Astrocyte (in vitro differentiated cells and primary cell): ENCODE data around the gene IL17C. TPM values are rescaled to one million over a fixed set of nuclear protein-coding genes. Genes with fewer than 3 reads are reported as not detected.

ENCODE experiments used
- DNase-seq: peaks from one replicate; pipeline ENCODE4 v3.0.0-alpha.2; 2010; ENCODE audit warnings: low read depth
- FAIRE-seq: peaks from 2 replicates; lab custom pipeline; 2011; peaks lifted over from hg19 to GRCh38; lab: Jason Lieb, UNC
- H2AFZ ChIP-seq: 2 replicates; pipeline ENCODE4 v1.6.0; 2012; ENCODE audit warnings: low read depth, low read length, inconsistent platforms
- H3K27ac ChIP-seq: 2 replicates; pipeline ENCODE4 v1.5.1; 2011; ENCODE audit warnings: low read depth, low read length, inconsistent platforms
- H3K27me3 ChIP-seq: 2 replicates; pipeline ENCODE4 v1.6.0; 2011; ENCODE audit warnings: low read length, inconsistent platforms; ENCODE audit not compliant: insufficient read depth
- H3K36me3 ChIP-seq: 2 replicates; pipeline ENCODE4 v1.5.1; 2011; ENCODE audit warnings: low read length, inconsistent platforms; ENCODE audit not compliant: insufficient read depth
- H3K4me1 ChIP-seq: 2 replicates; pipeline ENCODE4 v1.5.1; 2011; ENCODE audit warnings: low read length, inconsistent platforms; ENCODE audit not compliant: insufficient read depth
- H3K4me2 ChIP-seq: 2 replicates; pipeline ENCODE4 v1.6.0; 2012; ENCODE audit warnings: low read length, inconsistent platforms
- H3K4me3 ChIP-seq: 2 replicates; pipeline ENCODE4 v1.5.1; 2011; ENCODE audit warnings: low read depth, mild to moderate bottlenecking, low read length, inconsistent platforms; ENCODE audit not compliant: insufficient read depth
- H3K79me2 ChIP-seq: 2 replicates; pipeline ENCODE4 v1.6.0; 2012; ENCODE audit warnings: mild to moderate bottlenecking, low read length, inconsistent platforms; ENCODE audit not compliant: insufficient read depth
- H3K9ac ChIP-seq: 2 replicates; pipeline ENCODE4 v1.6.0; 2012; ENCODE audit warnings: mild to moderate bottlenecking, low read length, inconsistent platforms
- H3K9me3 ChIP-seq: 2 replicates; pipeline ENCODE4 v1.5.1; 2012; ENCODE audit warnings: low read depth, mild to moderate bottlenecking, low read length, inconsistent platforms; ENCODE audit not compliant: insufficient read depth
- H4K20me1 ChIP-seq: 2 replicates; pipeline ENCODE4 v1.6.0; 2012; ENCODE audit warnings: low read length, inconsistent platforms; ENCODE audit not compliant: insufficient read depth
- H3K27ac Mint-ChIP-seq: one replicate; pipeline ENCODE4 v1.8.0; 2021; ENCODE audit warnings: mild to moderate bottlenecking, mixed read lengths; ENCODE audit not compliant: unreplicated experiment
- H3K27me3 Mint-ChIP-seq: one replicate; pipeline ENCODE4 v1.8.0; 2021; ENCODE audit warnings: low read depth, mixed read lengths; ENCODE audit not compliant: unreplicated experiment
- H3K36me3 Mint-ChIP-seq: one replicate; pipeline ENCODE4 v1.8.0; 2021; ENCODE audit warnings: low read depth, mixed read lengths; ENCODE audit not compliant: unreplicated experiment
- H3K4me1 Mint-ChIP-seq: one replicate; pipeline ENCODE4 v1.8.0; 2021; ENCODE audit warnings: low read depth, mixed read lengths; ENCODE audit not compliant: unreplicated experiment
- H3K4me3 Mint-ChIP-seq: one replicate; pipeline ENCODE4 v1.8.0; 2021; ENCODE audit warnings: mild to moderate bottlenecking, moderate library complexity, mixed read lengths; ENCODE audit not compliant: unreplicated experiment
- H3K9me3 Mint-ChIP-seq: one replicate; pipeline ENCODE4 v1.8.0; 2021; ENCODE audit warnings: mild to moderate bottlenecking, mixed read lengths; ENCODE audit not compliant: unreplicated experiment
- EZH2 ChIP-seq: IDR thresholded peaks from 2 replicates; pipeline ENCODE4 v1.6.1; 2012; ENCODE audit warnings: mild to moderate bottlenecking, low read length, inconsistent platforms; ENCODE audit not compliant: insufficient read depth
- total RNA-seq: library from RNA; stranded (reverse); gene quantifications from 2 replicates; pipeline ENCODE4 v1.2.1, GENCODE V29; 2021
- TF ChIP-seq, protein P1 (sequence below): IDR thresholded peaks from 2 replicates; pipeline ENCODE4 v1.5.1; 2011; ENCODE audit warnings: low read depth, mild to moderate bottlenecking, inconsistent platforms, low read length, moderate library complexity; ENCODE audit not compliant: insufficient read depth

Gene IL17C
- total RNA-seq, 1 donor from 2014 or later: 0.36 TPM

DNA sequence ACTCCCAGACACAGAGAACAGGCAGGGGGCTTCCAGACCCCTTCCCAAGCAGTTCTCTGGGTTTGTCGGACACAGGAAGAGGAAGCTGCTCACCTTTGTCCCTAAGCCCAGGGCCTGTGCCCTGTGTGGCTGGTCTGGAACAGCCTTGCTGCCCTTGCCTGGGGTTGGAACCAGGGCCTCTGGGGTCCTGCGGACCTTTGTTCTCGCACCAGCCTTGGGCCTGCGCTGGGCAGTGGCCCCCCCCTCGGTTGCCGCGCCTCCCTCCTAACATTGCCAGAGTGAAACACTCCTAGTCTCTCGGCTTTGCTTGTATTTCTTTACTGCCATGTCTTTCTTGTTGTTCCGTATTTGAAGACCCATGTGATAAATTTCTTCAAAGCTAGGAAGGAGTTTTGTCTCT lies 8.5 kb upstream of the IL17C start:
- Histone ChIP-seq H3K9ac (no peak overlapping the region), H2AFZ (no peak overlapping the region), H3K4me3 (no peak overlapping the region), H3K27me3 (no peaks in the 10 kb centered on the region), H3K36me3 (peaks cover 7% of the 10 kb centered on the region), H3K9me3 (no peaks in the 10 kb centered on the region), H3K4me2 (no peak overlapping the region), H3K27ac (no peak overlapping the region), H3K79me2 (no peaks in the 10 kb centered on the region), H3K4me1 (peaks cover 8% of the 10 kb centered on the region), H4K20me1 (peaks cover 12% of the 10 kb centered on the region)
- FAIRE-seq: no peak
- peaks cover 3% of the 10 kb centered on the region for H3K36me3 Mint-ChIP-seq
- DNase-seq: no peak
- H3K27ac Mint-ChIP-seq: no peak overlapping the region
- H3K27me3 Mint-ChIP-seq: no peaks in the 10 kb centered on the region
- no peak for TF ChIP-seq EZH2
- TF ChIP-seq, protein P1, sequence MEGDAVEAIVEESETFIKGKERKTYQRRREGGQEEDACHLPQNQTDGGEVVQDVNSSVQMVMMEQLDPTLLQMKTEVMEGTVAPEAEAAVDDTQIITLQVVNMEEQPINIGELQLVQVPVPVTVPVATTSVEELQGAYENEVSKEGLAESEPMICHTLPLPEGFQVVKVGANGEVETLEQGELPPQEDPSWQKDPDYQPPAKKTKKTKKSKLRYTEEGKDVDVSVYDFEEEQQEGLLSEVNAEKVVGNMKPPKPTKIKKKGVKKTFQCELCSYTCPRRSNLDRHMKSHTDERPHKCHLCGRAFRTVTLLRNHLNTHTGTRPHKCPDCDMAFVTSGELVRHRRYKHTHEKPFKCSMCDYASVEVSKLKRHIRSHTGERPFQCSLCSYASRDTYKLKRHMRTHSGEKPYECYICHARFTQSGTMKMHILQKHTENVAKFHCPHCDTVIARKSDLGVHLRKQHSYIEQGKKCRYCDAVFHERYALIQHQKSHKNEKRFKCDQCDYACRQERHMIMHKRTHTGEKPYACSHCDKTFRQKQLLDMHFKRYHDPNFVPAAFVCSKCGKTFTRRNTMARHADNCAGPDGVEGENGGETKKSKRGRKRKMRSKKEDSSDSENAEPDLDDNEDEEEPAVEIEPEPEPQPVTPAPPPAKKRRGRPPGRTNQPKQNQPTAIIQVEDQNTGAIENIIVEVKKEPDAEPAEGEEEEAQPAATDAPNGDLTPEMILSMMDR: no peak
- no peak overlapping the region for H3K4me3 Mint-ChIP-seq
- H3K4me1 Mint-ChIP-seq: peaks cover 3% of the 10 kb centered on the region
- H3K9me3 Mint-ChIP-seq: no peaks in the 10 kb centered on the region

DNA sequence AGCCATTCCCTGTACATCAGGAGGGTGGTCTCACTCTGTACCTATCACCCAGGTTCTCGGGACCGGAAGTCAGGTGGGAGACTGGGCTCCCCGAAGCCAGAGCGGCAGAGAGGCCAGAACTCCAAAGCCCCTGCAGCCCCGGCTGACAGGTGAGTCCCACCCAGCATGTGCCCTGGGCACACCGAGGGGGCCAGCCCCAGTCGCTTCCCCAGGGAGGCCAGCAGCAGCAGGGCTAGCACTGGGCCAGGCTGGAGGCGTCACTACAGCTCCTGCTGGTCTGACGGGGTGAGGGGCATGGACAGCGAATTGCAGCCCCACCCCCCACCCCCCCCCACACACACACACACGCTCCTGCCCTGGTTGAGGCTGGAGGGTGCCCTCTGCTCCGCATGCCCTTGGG lies 7.9 kb upstream of the IL17C start:
- no peak for DNase-seq

DNA sequence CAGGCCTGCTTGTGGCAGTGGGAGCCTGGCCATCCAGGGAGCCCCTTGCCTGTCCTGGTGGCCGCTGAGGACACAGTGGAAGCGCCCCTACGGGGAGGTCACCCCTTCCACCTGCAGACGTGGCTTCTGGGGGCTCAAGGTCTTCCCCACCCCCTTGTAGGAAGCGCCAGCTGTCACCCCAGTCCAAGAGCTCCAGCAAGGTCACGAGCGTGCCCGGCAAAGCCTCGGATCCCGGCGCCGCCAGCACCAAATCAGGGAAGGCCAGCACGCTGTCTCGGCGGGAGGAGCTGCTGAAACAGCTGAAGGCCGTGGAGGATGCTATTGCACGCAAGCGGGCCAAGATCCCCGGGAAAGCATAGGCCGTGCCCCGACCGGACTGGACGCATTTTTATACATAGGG lies 7.4 kb upstream of the IL17C start:
- FAIRE-seq (no peak), DNase-seq (no peak)
- peaks cover 3% of the 10 kb centered on the region for H3K36me3 Mint-ChIP-seq
- Histone ChIP-seq H3K36me3 (peaks cover 7% of the 10 kb centered on the region), H3K4me3 (no peak overlapping the region), H2AFZ (no peak overlapping the region), H3K4me2 (no peak overlapping the region), H3K27me3 (no peaks in the 10 kb centered on the region), H3K79me2 (no peaks in the 10 kb centered on the region), H3K27ac (no peak overlapping the region), H3K9ac (no peak overlapping the region), H3K4me1 (peaks cover 14% of the 10 kb centered on the region), H3K9me3 (no peaks in the 10 kb centered on the region), H4K20me1 (peaks cover 16% of the 10 kb centered on the region)
- H3K9me3 Mint-ChIP-seq: no peaks in the 10 kb centered on the region
- no peak overlapping the region for H3K4me3 Mint-ChIP-seq
- TF ChIP-seq, protein P1: no peak
- TF ChIP-seq EZH2: no peak
- no peaks in the 10 kb centered on the region for H3K27me3 Mint-ChIP-seq
- H3K4me1 Mint-ChIP-seq: peaks cover 5% of the 10 kb centered on the region
- no peak overlapping the region for H3K27ac Mint-ChIP-seq

More for the DNA sequence above, 7.9 kb upstream of the IL17C start:
- no peak overlapping the region for H3K4me2 ChIP-seq
- H3K79me2 ChIP-seq: no peaks in the 10 kb centered on the region
- TF ChIP-seq EZH2: no peak
- TF ChIP-seq, protein P1: no peak
- Mint-ChIP-seq H3K27me3 (no peaks in the 10 kb centered on the region), H3K9me3 (no peaks in the 10 kb centered on the region), H3K4me3 (no peak overlapping the region), H3K4me1 (peaks cover 5% of the 10 kb centered on the region), H3K36me3 (peaks cover 3% of the 10 kb centered on the region), H3K27ac (no peak overlapping the region)
- H3K4me3 ChIP-seq: no peak overlapping the region
- H3K36me3 ChIP-seq: peaks cover 7% of the 10 kb centered on the region
- peaks cover 14% of the 10 kb centered on the region for H3K4me1 ChIP-seq
- no peak overlapping the region for H3K9ac ChIP-seq
- H4K20me1 ChIP-seq: peaks cover 12% of the 10 kb centered on the region
- H3K27me3 ChIP-seq: no peaks in the 10 kb centered on the region
- no peak overlapping the region for H3K27ac ChIP-seq
- FAIRE-seq: no peak
- no peaks in the 10 kb centered on the region for H3K9me3 ChIP-seq
- no peak overlapping the region for H2AFZ ChIP-seq
